Trophoblast cell (in vitro differentiated cells and primary cell): Measurements from ENCODE around the gene SLC12A8.

ENCODE experiments used
- DNase-seq, 2 donors: peaks; one replicate each; pipeline ENCODE4 v3.0.0-alpha.2; 2016
- H2AFZ ChIP-seq: 2 replicates; pipeline ENCODE4 v1.6.1; 2013; ENCODE audit warnings: low read length, moderate library complexity, mild to moderate bottlenecking; ENCODE audit not compliant: insufficient read depth, poor library complexity
- H2AK5ac ChIP-seq: 2 replicates; pipeline ENCODE4 v1.6.1; 2013; ENCODE audit warnings: mild to moderate bottlenecking, low read length
- H2BK120ac ChIP-seq: 2 replicates; pipeline ENCODE4 v1.6.1; 2013; ENCODE audit warnings: low read length, mild to moderate bottlenecking, moderate library complexity; ENCODE audit not compliant: insufficient read depth, poor library complexity
- H2BK12ac ChIP-seq: 2 replicates; pipeline ENCODE4 v1.6.1; 2013; ENCODE audit warnings: mild to moderate bottlenecking, low read length, moderate library complexity
- H2BK5ac ChIP-seq: 2 replicates; pipeline ENCODE4 v1.6.1; 2013; ENCODE audit warnings: low read length, low read depth, moderate library complexity, mild to moderate bottlenecking; ENCODE audit not compliant: poor library complexity
- H3K14ac ChIP-seq: 2 replicates; pipeline ENCODE4 v1.6.1; 2013; ENCODE audit warnings: mild to moderate bottlenecking, low read length
- H3K18ac ChIP-seq: 2 replicates; pipeline ENCODE4 v1.6.1; 2013; ENCODE audit warnings: mild to moderate bottlenecking, low read length
- H3K23ac ChIP-seq: 2 replicates; pipeline ENCODE4 v1.6.1; 2013; ENCODE audit warnings: low read length
- H3K27ac ChIP-seq: 2 replicates; pipeline ENCODE4 v1.5.1; 2013; ENCODE audit warnings: low read depth, mild to moderate bottlenecking, inconsistent platforms, low read length, moderate library complexity
- H3K27me3 ChIP-seq: 2 replicates; pipeline ENCODE4 v1.6.1; 2013; ENCODE audit warnings: inconsistent platforms, mild to moderate bottlenecking, low read length, moderate library complexity; ENCODE audit not compliant: insufficient read depth
- H3K36me3 ChIP-seq, 2 experiments: 1 replicate in 1 of 2; 2 replicates in 1 of 2; pipeline ENCODE4 v1.6.1; 2013; ENCODE audit warnings: low read length in 2 of 2, mild to moderate bottlenecking in 2 of 2, moderate library complexity in 1 of 2; ENCODE audit not compliant: insufficient read depth in 2 of 2, control insufficient read depth in 1 of 2
- H3K4ac ChIP-seq: 2 replicates; pipeline ENCODE4 v1.6.1; 2013; ENCODE audit warnings: low read depth, mild to moderate bottlenecking, low read length, moderate library complexity
- H3K4me1 ChIP-seq, 2 experiments: 1 replicate in 1 of 2; 2 replicates in 1 of 2; pipeline ENCODE4 v1.6.1; 2013; ENCODE audit warnings: low read length in 2 of 2, mild to moderate bottlenecking in 2 of 2, moderate library complexity in 1 of 2; ENCODE audit not compliant: insufficient read depth in 2 of 2, control insufficient read depth in 1 of 2
- H3K4me2 ChIP-seq: 2 replicates; pipeline ENCODE4 v1.6.1; 2013; ENCODE audit warnings: inconsistent platforms, mild to moderate bottlenecking, low read length, moderate library complexity
- H3K4me3 ChIP-seq: 2 replicates; pipeline ENCODE4 v1.5.1; 2013; ENCODE audit warnings: mild to moderate bottlenecking, low read depth, low read length, inconsistent platforms
- H3K79me1 ChIP-seq: one replicate; pipeline ENCODE4 v1.6.1; 2013; ENCODE audit warnings: low read length
- H3K79me2 ChIP-seq: 2 replicates; pipeline ENCODE4 v1.6.1; 2013; ENCODE audit warnings: low read length, mild to moderate bottlenecking; ENCODE audit not compliant: control insufficient read depth, insufficient read depth, poor library complexity
- H3K9ac ChIP-seq: 2 replicates; pipeline ENCODE4 v1.6.1; 2013; ENCODE audit warnings: mild to moderate bottlenecking, low read length
- H3K9me3 ChIP-seq: 2 replicates; pipeline ENCODE4 v1.6.1; 2013; ENCODE audit warnings: low read depth, mild to moderate bottlenecking, control low read depth, inconsistent platforms, low read length; ENCODE audit not compliant: insufficient read depth
- H4K12ac ChIP-seq: 2 replicates; pipeline ENCODE4 v1.6.1; 2013; ENCODE audit warnings: low read depth, mild to moderate bottlenecking, low read length, moderate library complexity
- H4K8ac ChIP-seq: 2 replicates; pipeline ENCODE4 v1.6.1; 2013; ENCODE audit warnings: low read depth, mild to moderate bottlenecking, low read length, moderate library complexity
- H4K91ac ChIP-seq: one replicate; pipeline ENCODE4 v1.6.1; 2013; ENCODE audit warnings: low read depth, mild to moderate bottlenecking, low read length, moderate library complexity
- WGBS: extraction: QIAGEN DNeasy Blood & Tissue Kit; methylation state at CpG from one replicate; pipeline ENCODE4 v1.1.7; 2013; ENCODE audit warnings: missing lambda C conversion rate; ENCODE audit not compliant: insufficient read length, insufficient coverage; ENCODE audit errors: extremely low coverage; 5-methylcytosine and 5-hydroxymethylcytosine counted together

The SLC12A8 gene

GRCh38 chr3:125143538-125143937, 69.0 kb downstream of the SLC12A8 start:
- no peak overlapping the region for H4K12ac ChIP-seq
- peak overlapping the region; percentile 71 for H2AK5ac ChIP-seq
- H3K4me2 ChIP-seq: no peak overlapping the region
- no peak overlapping the region for H3K4me3 ChIP-seq
- H3K79me2 ChIP-seq: peaks cover 6% of the 10 kb centered on the region
- H2BK5ac ChIP-seq: peak overlapping the region; percentile 37
- no peaks in the 10 kb centered on the region for H3K36me3 ChIP-seq
- H4K91ac ChIP-seq: peak overlapping the region; percentile 82
- peak overlapping the region; percentile 49 for H4K8ac ChIP-seq
- H2BK12ac ChIP-seq: peak overlapping the region; percentile 51
- no peak for DNase-seq
- peaks cover 39% of the 10 kb centered on the region for H3K79me1 ChIP-seq
- H3K27ac ChIP-seq: peak overlapping the region; percentile 84
- H2BK120ac ChIP-seq: peak overlapping the region; percentile 74
- no peak overlapping the region for H3K9ac ChIP-seq
- H3K4ac ChIP-seq: no peak overlapping the region
- H3K18ac ChIP-seq: peak overlapping the region; percentile 41
- no CpG with 5 or more reads among the region's 3 CpGs for WGBS
- no peak overlapping the region for H2AFZ ChIP-seq
- peaks cover 5% of the 10 kb centered on the region for H3K9me3 ChIP-seq
- peak overlapping the region; percentile 70 for H3K14ac ChIP-seq
- no peaks in the 10 kb centered on the region for H3K27me3 ChIP-seq
- H3K23ac ChIP-seq: no peak overlapping the region
- peaks cover 32 to 39% of the 10 kb centered on the region in 2 experiments for H3K4me1 ChIP-seq

DNA sequence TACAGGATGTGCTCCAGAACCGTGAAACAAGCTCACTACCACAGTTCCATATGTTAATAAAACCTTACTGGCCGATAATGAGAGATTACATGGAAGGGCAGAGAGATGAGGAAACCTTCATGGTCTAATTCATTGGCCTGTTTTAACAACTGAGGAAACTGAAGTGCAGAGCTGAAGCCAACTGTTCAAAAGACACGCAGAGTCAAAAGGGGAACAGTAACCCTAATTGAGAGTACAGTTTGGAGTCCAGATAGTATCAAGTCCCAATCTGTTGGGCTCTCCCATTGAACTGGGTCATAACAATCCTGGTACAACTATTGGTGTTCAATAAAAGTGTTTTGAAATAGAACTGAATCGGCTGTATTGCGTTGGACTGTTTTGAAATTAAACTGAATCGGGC, 69.6 kb downstream of the SLC12A8 start:
- H3K9me3 ChIP-seq: peaks cover 3% of the 10 kb centered on the region
- no peak overlapping the region for H2AK5ac ChIP-seq
- no peak overlapping the region for H3K27ac ChIP-seq
- no peak overlapping the region for H3K4me2 ChIP-seq
- H4K8ac ChIP-seq: no peak overlapping the region
- no peak overlapping the region for H2AFZ ChIP-seq
- H4K12ac ChIP-seq: no peak overlapping the region
- H3K4ac ChIP-seq: no peak overlapping the region
- H2BK120ac ChIP-seq: peak overlapping the region; percentile 96
- H2BK12ac ChIP-seq: peak overlapping the region; percentile 13
- H3K79me1 ChIP-seq: peaks cover 36% of the 10 kb centered on the region
- peak overlapping the region; percentile 59 for H4K91ac ChIP-seq
- H3K4me3 ChIP-seq: no peak overlapping the region
- H3K27me3 ChIP-seq: no peaks in the 10 kb centered on the region
- no peak overlapping the region for H3K23ac ChIP-seq
- no peak overlapping the region for H2BK5ac ChIP-seq
- no peak overlapping the region for H3K9ac ChIP-seq
- WGBS: no CpG with 5 or more reads among the region's 6 CpGs
- no peak overlapping the region for H3K18ac ChIP-seq
- H3K14ac ChIP-seq: no peak overlapping the region
- H3K4me1 ChIP-seq: peaks cover 32 to 39% of the 10 kb centered on the region in 2 experiments
- peaks cover 6% of the 10 kb centered on the region for H3K79me2 ChIP-seq
- no peak for DNase-seq
- no peaks in the 10 kb centered on the region for H3K36me3 ChIP-seq

DNA sequence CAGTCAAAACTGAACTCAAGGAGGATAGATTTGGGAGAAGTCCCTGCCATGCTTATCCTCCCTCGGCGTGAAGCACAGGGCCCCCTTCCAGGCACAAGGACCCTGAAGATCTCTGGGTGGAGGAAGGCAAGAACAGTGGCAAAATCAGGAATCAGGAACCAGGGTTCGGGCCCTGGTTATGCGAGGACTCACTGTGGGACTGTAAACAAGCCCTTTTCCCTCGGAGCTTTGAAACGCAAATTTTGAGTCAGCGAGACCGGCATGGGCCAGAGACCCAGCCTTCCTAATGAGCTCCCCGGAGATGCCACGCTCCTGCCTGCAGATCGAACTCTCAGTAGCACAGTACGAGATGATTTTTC, 70.1 kb downstream of the SLC12A8 start:
- Histone ChIP-seq H4K12ac (no peak overlapping the region), H3K14ac (peak overlapping the region; percentile 12), H3K4me2 (no peak overlapping the region), H3K4me1 (peaks cover 36 to 43% of the 10 kb centered on the region in 2 experiments), H3K23ac (no peak overlapping the region), H3K27me3 (no peaks in the 10 kb centered on the region), H3K18ac (peak overlapping the region; percentile 74), H3K79me1 (peaks cover 36% of the 10 kb centered on the region), H3K4ac (no peak overlapping the region), H4K91ac (peak overlapping the region; percentile 59), H2BK12ac (peak overlapping the region; percentile 13), H3K36me3 (no peaks in the 10 kb centered on the region), H2AK5ac (peak overlapping the region; percentile 27), H2BK120ac (peak overlapping the region; percentile 96), H3K9me3 (peaks cover 5% of the 10 kb centered on the region), H3K9ac (no peak overlapping the region), H2BK5ac (peak overlapping the region; percentile 57), H3K27ac (peak overlapping the region; percentile 13), H3K79me2 (peaks cover 6% of the 10 kb centered on the region), H3K4me3 (no peak overlapping the region), H2AFZ (peak overlapping the region; percentile 8), H4K8ac (peak overlapping the region; percentile 87)
- no CpG with 5 or more reads among the region's 12 CpGs for WGBS
- DNase-seq: no peak

DNA sequence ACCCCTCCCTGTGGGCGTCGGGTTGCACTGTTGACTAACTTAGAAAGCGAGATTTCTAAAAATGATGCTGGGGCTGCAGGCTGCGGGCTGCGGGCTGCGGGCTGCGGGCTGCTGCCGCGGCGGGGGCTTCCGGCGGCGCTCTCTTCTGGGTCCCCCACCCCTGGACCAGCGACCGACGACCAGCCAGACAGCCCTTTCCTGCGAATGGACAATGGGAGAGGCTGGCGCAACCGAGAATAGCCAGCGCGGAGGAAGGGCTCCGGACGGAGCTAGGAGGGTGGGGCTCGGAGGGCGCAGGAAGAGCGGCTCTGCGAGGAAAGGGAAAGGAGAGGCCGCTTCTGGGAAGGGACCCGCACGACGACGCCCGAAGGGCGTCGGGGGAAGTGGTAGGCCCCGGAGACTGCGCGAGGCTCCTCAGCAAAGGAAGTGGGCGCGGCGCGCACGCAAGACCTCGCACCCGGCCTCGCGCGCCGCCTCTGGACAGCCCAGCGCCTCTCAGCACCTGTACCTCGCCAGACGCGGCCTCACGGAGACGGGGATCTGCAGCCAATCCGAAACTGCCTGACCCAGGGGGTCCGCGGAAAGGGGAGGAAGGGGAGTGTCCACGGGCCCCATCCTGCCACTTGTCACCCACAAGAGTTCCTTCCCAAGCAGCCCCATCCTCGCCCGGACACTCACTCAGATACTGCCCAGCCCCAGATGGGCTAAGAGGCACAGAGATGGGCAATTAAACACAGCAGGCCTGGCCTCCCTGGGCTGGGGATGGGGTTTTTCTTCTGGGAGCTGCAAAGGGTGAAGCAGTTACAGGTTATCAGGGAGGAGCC, 70.7 kb downstream of the SLC12A8 start:
- no peaks in the 10 kb centered on the region for H3K27me3 ChIP-seq
- peak overlapping the region; percentile 96 for H2BK120ac ChIP-seq
- H4K12ac ChIP-seq: peak overlapping the region; percentile 8
- H3K4me1 ChIP-seq: peaks cover 38 to 47% of the 10 kb centered on the region in 2 experiments
- H3K79me2 ChIP-seq: peaks cover 6% of the 10 kb centered on the region
- peak overlapping the region; percentile 60 for H3K4me2 ChIP-seq
- H3K79me1 ChIP-seq: peaks cover 38% of the 10 kb centered on the region
- no peaks in the 10 kb centered on the region for H3K36me3 ChIP-seq
- H3K9ac ChIP-seq: peak overlapping the region; percentile 23
- peak overlapping the region; percentile 49 for H3K4ac ChIP-seq
- H2AK5ac ChIP-seq: no peak overlapping the region
- peak overlapping the region; percentile 74 for H3K18ac ChIP-seq
- WGBS: no CpG with 5 or more reads among the region's 61 CpGs
- H3K4me3 ChIP-seq: peak overlapping the region; percentile 27
- peak overlapping the region; percentile 12 for H3K14ac ChIP-seq
- peak overlapping the region; percentile 13 for H2BK12ac ChIP-seq
- peak overlapping the region; percentile 59 for H4K91ac ChIP-seq
- H2BK5ac ChIP-seq: peak overlapping the region; percentile 57
- H3K23ac ChIP-seq: no peak overlapping the region
- H2AFZ ChIP-seq: peak overlapping the region; percentile 26
- peaks cover 5% of the 10 kb centered on the region for H3K9me3 ChIP-seq
- H4K8ac ChIP-seq: peak overlapping the region; percentile 87
- H3K27ac ChIP-seq: peak overlapping the region; percentile 13
- DNase-seq: peak; percentile 89 to 92
